ENCODE measurements around the gene CGNL1.

The CGNL1 gene

GRCh38 chr15:57496946-57497869, 120.9 kb downstream of the CGNL1 start:
- Histone ChIP-seq H3K27me3 (ENCODE audit: control insufficient read depth in 5 of 5, insufficient read depth in 4 of 5, low read length in 5 of 5) (peaks cover 0 to 2% (median 0%) of the 10 kb centered on the region in 5 donors), H3K36me3 (ENCODE audit: control insufficient read depth in 5 of 5, insufficient read depth in 5 of 5, low read length in 5 of 5) (no peaks in the 10 kb centered on the region), H3K4me1 (ENCODE audit: control insufficient read depth in 5 of 5, insufficient read depth in 5 of 5, low read length in 5 of 5) (peaks cover 0 to 6% (median 4%) of the 10 kb centered on the region in 5 donors), H3K9ac (ENCODE audit: low read length in 5 of 5) (no peak overlapping the region), H3K27ac (ENCODE audit: low read depth, low read length) (no peak overlapping the region), H3K9me3 (ENCODE audit: control insufficient read depth in 5 of 5, low read length in 5 of 5) (no peaks in the 10 kb centered on the region), H3K4me3 (ENCODE audit: low read depth in 1 of 5, low read length in 5 of 5) (no peak overlapping the region)

- H3K27ac ChIP-seq (ENCODE audit: low read depth, low read length): no peak overlapping the region
These were observed 124.0 kb downstream of the CGNL1 start for GRCh38 chr15:57500256-57500655.

GRCh38 chr15:57500979-57501576, 124.8 kb downstream of the CGNL1 start:
- no peaks in the 10 kb centered on the region for H3K4me1 ChIP-seq (ENCODE audit: control insufficient read depth in 5 of 5, insufficient read depth in 5 of 5, low read length in 5 of 5)
- no peak overlapping the region for H3K27ac ChIP-seq (ENCODE audit: low read depth, low read length)

More at GRCh38 chr15:57500256-57500655, 124.0 kb downstream of the CGNL1 start:
- H3K9me3 ChIP-seq (ENCODE audit: control insufficient read depth in 5 of 5, low read length in 5 of 5): no peaks in the 10 kb centered on the region
- peaks cover 0 to under 1% (median 0%) of the 10 kb centered on the region in 5 donors for H3K4me1 ChIP-seq (ENCODE audit: control insufficient read depth in 5 of 5, insufficient read depth in 5 of 5, low read length in 5 of 5)
- H3K4me3 ChIP-seq (ENCODE audit: low read depth in 1 of 5, low read length in 5 of 5): no peak overlapping the region
- H3K9ac ChIP-seq (ENCODE audit: low read length in 5 of 5): no peak overlapping the region
- peaks cover 0 to 2% (median 0%) of the 10 kb centered on the region in 5 donors for H3K27me3 ChIP-seq (ENCODE audit: control insufficient read depth in 5 of 5, insufficient read depth in 4 of 5, low read length in 5 of 5)
- no peaks in the 10 kb centered on the region for H3K36me3 ChIP-seq (ENCODE audit: control insufficient read depth in 5 of 5, insufficient read depth in 5 of 5, low read length in 5 of 5)

GRCh38 chr15:57502116-57502515, 125.8 kb downstream of the CGNL1 start:
- Histone ChIP-seq H3K36me3 (ENCODE audit: control insufficient read depth in 5 of 5, insufficient read depth in 5 of 5, low read length in 5 of 5) (no peaks in the 10 kb centered on the region), H3K9me3 (ENCODE audit: control insufficient read depth in 5 of 5, low read length in 5 of 5) (no peaks in the 10 kb centered on the region), H3K9ac (ENCODE audit: low read length in 5 of 5) (no peak overlapping the region), H3K27me3 (ENCODE audit: control insufficient read depth in 5 of 5, insufficient read depth in 4 of 5, low read length in 5 of 5) (peaks cover 0 to 2% (median 0%) of the 10 kb centered on the region in 5 donors), H3K27ac (ENCODE audit: low read depth, low read length) (no peak overlapping the region), H3K4me3 (ENCODE audit: low read depth in 1 of 5, low read length in 5 of 5) (no peak overlapping the region), H3K4me1 (ENCODE audit: control insufficient read depth in 5 of 5, insufficient read depth in 5 of 5, low read length in 5 of 5) (no peaks in the 10 kb centered on the region)

More at GRCh38 chr15:57500979-57501576, 124.8 kb downstream of the CGNL1 start:
- Histone ChIP-seq H3K36me3 (ENCODE audit: control insufficient read depth in 5 of 5, insufficient read depth in 5 of 5, low read length in 5 of 5) (no peaks in the 10 kb centered on the region), H3K9me3 (ENCODE audit: control insufficient read depth in 5 of 5, low read length in 5 of 5) (no peaks in the 10 kb centered on the region), H3K9ac (ENCODE audit: low read length in 5 of 5) (no peak overlapping the region), H3K27me3 (ENCODE audit: control insufficient read depth in 5 of 5, insufficient read depth in 4 of 5, low read length in 5 of 5) (peaks cover 0 to 2% (median 0%) of the 10 kb centered on the region in 5 donors), H3K4me3 (ENCODE audit: low read depth in 1 of 5, low read length in 5 of 5) (no peak overlapping the region)

- Histone ChIP-seq H3K27me3 (ENCODE audit: control insufficient read depth in 5 of 5, insufficient read depth in 4 of 5, low read length in 5 of 5) (peaks cover 0 to 2% (median 0%) of the 10 kb centered on the region in 5 donors), H3K9me3 (ENCODE audit: control insufficient read depth in 5 of 5, low read length in 5 of 5) (no peaks in the 10 kb centered on the region), H3K36me3 (ENCODE audit: control insufficient read depth in 5 of 5, insufficient read depth in 5 of 5, low read length in 5 of 5) (no peaks in the 10 kb centered on the region), H3K27ac (ENCODE audit: low read depth, low read length) (no peak overlapping the region), H3K4me1 (ENCODE audit: control insufficient read depth in 5 of 5, insufficient read depth in 5 of 5, low read length in 5 of 5) (no peaks in the 10 kb centered on the region), H3K4me3 (ENCODE audit: low read depth in 1 of 5, low read length in 5 of 5) (no peak overlapping the region), H3K9ac (ENCODE audit: low read length in 5 of 5) (no peak overlapping the region)
These were observed 126.9 kb downstream of the CGNL1 start for GRCh38 chr15:57503051-57503702.

- Histone ChIP-seq H3K27ac (ENCODE audit: low read depth, low read length) (no peak overlapping the region), H3K27me3 (ENCODE audit: control insufficient read depth in 5 of 5, insufficient read depth in 4 of 5, low read length in 5 of 5) (peaks cover 0 to 2% (median 0%) of the 10 kb centered on the region in 5 donors)
These were observed 127.8 kb downstream of the CGNL1 start for GRCh38 chr15:57503911-57504598.

GRCh38 chr15:57504599-57504940, 128.3 kb downstream of the CGNL1 start:
- Histone ChIP-seq H3K36me3 (ENCODE audit: control insufficient read depth in 5 of 5, insufficient read depth in 5 of 5, low read length in 5 of 5) (no peaks in the 10 kb centered on the region), H3K4me3 (ENCODE audit: low read depth in 1 of 5, low read length in 5 of 5) (no peak overlapping the region), H3K27ac (ENCODE audit: low read depth, low read length) (no peak overlapping the region), H3K9me3 (ENCODE audit: control insufficient read depth in 5 of 5, low read length in 5 of 5) (no peaks in the 10 kb centered on the region), H3K27me3 (ENCODE audit: control insufficient read depth in 5 of 5, insufficient read depth in 4 of 5, low read length in 5 of 5) (peaks cover 0 to 2% (median 0%) of the 10 kb centered on the region in 5 donors), H3K4me1 (ENCODE audit: control insufficient read depth in 5 of 5, insufficient read depth in 5 of 5, low read length in 5 of 5) (no peaks in the 10 kb centered on the region), H3K9ac (ENCODE audit: low read length in 5 of 5) (no peak overlapping the region)

More at GRCh38 chr15:57503911-57504598, 127.8 kb downstream of the CGNL1 start:
- Histone ChIP-seq H3K36me3 (ENCODE audit: control insufficient read depth in 5 of 5, insufficient read depth in 5 of 5, low read length in 5 of 5) (no peaks in the 10 kb centered on the region), H3K9me3 (ENCODE audit: control insufficient read depth in 5 of 5, low read length in 5 of 5) (no peaks in the 10 kb centered on the region), H3K4me1 (ENCODE audit: control insufficient read depth in 5 of 5, insufficient read depth in 5 of 5, low read length in 5 of 5) (no peaks in the 10 kb centered on the region), H3K4me3 (ENCODE audit: low read depth in 1 of 5, low read length in 5 of 5) (no peak overlapping the region), H3K9ac (ENCODE audit: low read length in 5 of 5) (no peak overlapping the region)

- Histone ChIP-seq H3K27ac (ENCODE audit: low read depth, low read length) (no peak overlapping the region), H3K9me3 (ENCODE audit: control insufficient read depth in 5 of 5, low read length in 5 of 5) (no peaks in the 10 kb centered on the region), H3K9ac (ENCODE audit: low read length in 5 of 5) (no peak overlapping the region), H3K27me3 (ENCODE audit: control insufficient read depth in 5 of 5, insufficient read depth in 4 of 5, low read length in 5 of 5) (peaks cover 0 to 2% (median 0%) of the 10 kb centered on the region in 5 donors), H3K36me3 (ENCODE audit: control insufficient read depth in 5 of 5, insufficient read depth in 5 of 5, low read length in 5 of 5) (no peaks in the 10 kb centered on the region), H3K4me3 (ENCODE audit: low read depth in 1 of 5, low read length in 5 of 5) (no peak overlapping the region), H3K4me1 (ENCODE audit: control insufficient read depth in 5 of 5, insufficient read depth in 5 of 5, low read length in 5 of 5) (no peaks in the 10 kb centered on the region)
These were observed 128.9 kb downstream of the CGNL1 start for GRCh38 chr15:57505056-57505715.

GRCh38 chr15:57505949-57506391, 129.7 kb downstream of the CGNL1 start:
- Histone ChIP-seq H3K9me3 (ENCODE audit: control insufficient read depth in 5 of 5, low read length in 5 of 5) (no peaks in the 10 kb centered on the region), H3K4me3 (ENCODE audit: low read depth in 1 of 5, low read length in 5 of 5) (no peak overlapping the region), H3K9ac (ENCODE audit: low read length in 5 of 5) (no peak overlapping the region), H3K27me3 (ENCODE audit: control insufficient read depth in 5 of 5, insufficient read depth in 4 of 5, low read length in 5 of 5) (peaks cover 0 to 2% (median 0%) of the 10 kb centered on the region in 5 donors), H3K27ac (ENCODE audit: low read depth, low read length) (no peak overlapping the region), H3K36me3 (ENCODE audit: control insufficient read depth in 5 of 5, insufficient read depth in 5 of 5, low read length in 5 of 5) (no peaks in the 10 kb centered on the region), H3K4me1 (ENCODE audit: control insufficient read depth in 5 of 5, insufficient read depth in 5 of 5, low read length in 5 of 5) (no peaks in the 10 kb centered on the region)

Data from subcutaneous abdominal adipose tissue (tissue), 5 donors.